T follicular helper cell (primary cell): Measurements from ENCODE around the gene DIPK1A.

Experiments used
- DNase-seq: peaks from one replicate; pipeline ENCODE4 v3.0.0-alpha.2; 2020; ENCODE audit warnings: low read depth

The DIPK1A gene

DNA sequence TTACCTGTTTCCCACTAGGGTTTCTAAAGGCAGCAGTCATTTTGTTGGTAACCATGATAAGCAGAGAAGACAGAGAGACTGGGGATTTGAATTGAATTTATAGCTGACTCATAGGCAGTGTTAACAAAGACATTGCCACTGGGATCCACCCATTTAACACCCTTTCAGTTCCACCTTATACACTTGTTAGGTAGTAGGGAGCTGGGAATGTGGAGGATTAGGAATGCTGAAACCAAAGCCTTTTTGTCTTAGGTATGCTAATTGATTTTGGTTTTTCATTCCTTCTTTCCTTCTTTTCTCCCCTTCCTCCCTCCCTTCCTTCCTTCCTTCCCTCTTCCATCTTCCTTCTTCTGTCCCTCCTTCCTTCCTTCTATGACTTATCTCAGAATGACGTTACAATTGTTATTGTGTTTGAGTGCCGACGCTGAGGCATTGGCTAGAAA is 168.9 kb downstream of the DIPK1A start:
- DNase-seq = no peak
